Amniotic stem cell (primary cell): ENCODE data around the gene TTC13.
A peak's percentile ranks its signal among the peaks of the same experiment; 100 is the strongest.

Source experiments
- DNase-seq: peaks from one replicate; lab custom pipeline; 2025; lab: John Stamatoyannopoulos, UW

Gene TTC13

GRCh38 chr1:230907472-230908205, 71.0 kb downstream of the TTC13 start:
- no peak for DNase-seq

DNA sequence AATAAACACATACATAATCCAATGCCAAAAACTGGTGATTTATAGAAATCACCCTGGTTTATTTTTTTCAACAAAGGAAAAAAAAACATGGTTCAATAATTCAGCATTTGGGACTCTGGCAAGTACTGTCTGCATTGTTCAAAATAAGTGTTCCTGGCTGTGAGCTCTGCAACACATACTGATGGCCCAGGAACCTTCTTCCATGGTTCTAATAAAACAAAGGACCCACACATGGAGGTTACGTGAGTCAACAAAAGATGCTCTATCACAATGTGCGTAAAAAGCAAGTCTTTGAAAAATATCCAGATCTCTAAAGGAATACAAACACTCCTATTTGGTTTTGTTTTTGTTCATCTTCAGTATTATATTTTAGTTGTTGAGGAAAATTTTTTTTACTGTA, 72.4 kb downstream of the TTC13 start:
- DNase-seq, result no peak

DNA sequence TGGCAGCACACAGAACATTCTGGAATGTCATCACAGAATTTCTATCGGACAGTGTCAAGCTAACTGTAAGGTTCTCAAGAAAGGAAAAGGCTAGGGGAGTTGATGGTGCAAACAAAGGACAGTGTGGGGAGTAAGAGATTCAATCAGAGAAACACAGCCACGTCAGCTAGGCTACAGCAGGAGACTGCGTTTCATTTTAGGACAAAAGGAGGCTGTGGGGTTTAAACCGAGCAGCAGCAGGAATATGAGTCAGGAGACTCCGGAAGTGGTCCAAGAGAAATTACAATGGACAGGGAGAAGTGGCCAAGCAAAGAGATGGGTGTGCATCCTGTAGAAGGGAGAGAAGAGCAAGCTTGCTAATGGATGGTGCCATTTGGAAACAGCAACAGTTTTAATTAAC, 72.9 kb downstream of the TTC13 start:
- no peak for DNase-seq

GRCh38 chr1:230902349-230902923, 76.2 kb downstream of the TTC13 start:
- DNase-seq, result no peak

- DNase-seq, result no peak
These were observed 77.0 kb downstream of the TTC13 start for GRCh38 chr1:230901671-230902070.

- no peak for DNase-seq
These were observed 77.7 kb downstream of the TTC13 start for GRCh38 chr1:230900984-230901383.

- DNase-seq, result peak; percentile 66
These were observed 78.8 kb downstream of the TTC13 start for GRCh38 chr1:230899841-230900251.

GRCh38 chr1:230898748-230899147, 79.9 kb downstream of the TTC13 start:
- DNase-seq, result no peak

- no peak for DNase-seq
These were observed 80.5 kb downstream of the TTC13 start for GRCh38 chr1:230898144-230898543.

DNA sequence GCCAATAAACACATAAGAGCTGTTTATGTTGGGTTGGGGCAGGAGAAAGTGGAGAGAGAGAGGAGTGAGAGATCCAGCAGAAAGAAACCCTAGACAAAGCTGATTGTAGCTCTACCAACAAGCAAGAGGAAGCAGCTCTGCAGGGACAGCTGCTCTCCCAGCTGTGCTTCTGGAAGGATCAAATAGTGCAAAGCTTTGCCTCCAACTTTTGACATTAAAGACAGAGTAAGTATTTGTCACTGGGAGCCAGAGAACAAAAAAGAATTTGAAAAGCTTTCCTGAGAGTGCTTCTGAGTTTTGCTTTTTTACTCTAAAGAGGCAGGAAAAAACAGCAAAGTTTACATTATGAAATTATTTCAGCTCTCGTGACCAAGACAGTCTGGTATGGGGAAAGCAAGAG, 81.9 kb downstream of the TTC13 start:
- no peak for DNase-seq

DNA sequence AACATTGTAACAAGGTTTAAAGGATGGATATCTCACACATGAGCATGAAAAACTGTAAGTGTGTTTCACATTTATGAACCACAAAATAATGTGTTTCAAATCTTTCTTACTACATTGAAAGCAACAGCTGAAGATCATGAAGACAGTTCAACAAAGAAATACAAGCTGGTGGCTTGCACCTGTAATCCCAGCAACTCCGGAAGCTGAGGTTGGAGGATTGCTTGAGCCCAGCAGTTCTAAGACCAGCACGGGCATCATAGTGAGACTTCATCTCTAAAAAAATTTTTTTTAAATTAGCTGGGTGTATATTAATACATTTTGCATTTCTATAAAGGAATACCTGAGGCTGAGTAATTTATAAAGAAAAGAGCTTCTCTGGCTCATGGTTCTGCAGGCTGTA, 83.2 kb downstream of the TTC13 start:
- no peak for DNase-seq

DNA sequence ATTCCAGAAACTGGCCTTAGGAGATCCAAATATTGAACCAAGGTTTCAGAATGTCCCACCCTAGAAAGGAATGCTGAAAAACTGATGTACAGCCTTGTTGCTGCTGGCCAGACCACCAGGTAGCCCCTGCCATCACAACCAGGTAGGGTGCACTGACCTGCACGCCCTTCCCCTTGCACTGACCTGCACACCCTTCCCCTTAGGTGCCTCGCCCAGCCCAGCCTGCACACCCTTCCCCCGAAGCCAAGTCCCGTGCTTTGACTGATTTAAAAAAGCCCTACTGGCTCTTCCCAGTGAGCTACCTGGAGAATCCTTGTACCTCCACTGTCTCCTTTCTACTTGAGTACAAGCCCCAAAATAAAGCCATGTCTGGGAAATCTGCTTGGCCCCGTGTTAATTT, 84.0 kb downstream of the TTC13 start:
- DNase-seq, result no peak

- no peak for DNase-seq
These were observed 84.6 kb downstream of the TTC13 start for GRCh38 chr1:230894032-230894431.

- no peak for DNase-seq
These were observed 86.6 kb downstream of the TTC13 start for GRCh38 chr1:230892018-230892491.

DNA sequence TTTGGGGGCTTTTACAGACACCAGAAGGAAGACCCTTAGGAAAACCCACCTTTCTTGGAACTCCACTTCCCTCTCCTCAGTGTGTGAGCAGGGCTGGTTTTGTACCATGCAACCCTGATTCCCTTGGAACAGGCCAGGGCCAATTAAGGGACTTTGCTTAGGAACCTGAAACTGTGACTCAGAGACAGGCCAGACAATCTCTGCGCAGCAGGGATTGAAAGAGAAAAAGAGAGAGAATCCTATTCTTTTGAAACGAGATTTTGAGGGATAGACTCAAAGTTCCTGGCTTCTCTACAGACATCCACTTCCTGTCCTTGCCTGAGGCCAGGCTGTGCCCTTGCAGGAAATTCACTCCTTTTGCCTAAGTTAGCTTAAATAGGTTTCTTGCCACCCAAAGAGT, 87.2 kb downstream of the TTC13 start:
- no peak for DNase-seq

DNA sequence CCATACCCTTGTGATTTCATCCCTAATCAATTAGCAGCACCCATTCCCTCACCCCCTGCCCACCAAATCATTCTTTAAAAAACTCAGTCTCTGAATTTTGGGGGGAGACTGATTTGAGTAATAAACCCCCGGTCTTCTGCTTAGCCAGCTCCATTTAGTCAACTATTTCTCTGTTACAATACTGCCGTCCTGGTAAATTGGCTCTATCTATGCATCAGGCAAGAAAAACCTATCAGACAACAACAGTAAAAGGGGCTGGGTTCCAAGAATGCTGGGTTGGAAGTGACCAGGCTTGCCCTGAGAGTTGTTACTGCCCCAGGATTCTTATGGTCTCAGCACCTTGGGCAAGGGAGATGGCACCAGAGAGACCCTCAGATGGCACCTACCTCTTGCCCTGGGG, 94.0 kb downstream of the TTC13 start:
- no peak for DNase-seq

GRCh38 chr1:230883967-230884366, 94.7 kb downstream of the TTC13 start:
- DNase-seq, result no peak

GRCh38 chr1:230879778-230880177, 98.9 kb downstream of the TTC13 start:
- DNase-seq, result no peak

DNA sequence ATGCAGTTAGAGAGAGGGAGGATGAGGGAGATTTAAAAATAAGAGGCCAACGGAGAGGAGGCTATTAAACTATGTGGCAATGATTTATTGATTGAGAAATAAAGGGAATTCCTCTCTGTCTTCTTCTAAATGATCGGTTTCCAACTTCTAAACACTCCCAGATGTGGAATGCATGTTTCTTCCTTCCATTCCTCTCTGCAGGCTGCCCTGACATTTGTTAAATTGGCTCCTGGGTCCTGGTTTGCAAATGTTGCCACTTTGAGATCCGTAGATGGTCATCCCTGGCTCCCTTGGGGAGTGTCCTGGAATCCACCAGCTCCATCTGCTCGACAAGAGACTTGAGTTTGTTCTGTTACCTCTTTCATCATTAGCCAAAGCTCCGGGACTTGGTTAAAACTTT, 100.1 kb downstream of the TTC13 start:
- DNase-seq, result peak; percentile 36

DNA sequence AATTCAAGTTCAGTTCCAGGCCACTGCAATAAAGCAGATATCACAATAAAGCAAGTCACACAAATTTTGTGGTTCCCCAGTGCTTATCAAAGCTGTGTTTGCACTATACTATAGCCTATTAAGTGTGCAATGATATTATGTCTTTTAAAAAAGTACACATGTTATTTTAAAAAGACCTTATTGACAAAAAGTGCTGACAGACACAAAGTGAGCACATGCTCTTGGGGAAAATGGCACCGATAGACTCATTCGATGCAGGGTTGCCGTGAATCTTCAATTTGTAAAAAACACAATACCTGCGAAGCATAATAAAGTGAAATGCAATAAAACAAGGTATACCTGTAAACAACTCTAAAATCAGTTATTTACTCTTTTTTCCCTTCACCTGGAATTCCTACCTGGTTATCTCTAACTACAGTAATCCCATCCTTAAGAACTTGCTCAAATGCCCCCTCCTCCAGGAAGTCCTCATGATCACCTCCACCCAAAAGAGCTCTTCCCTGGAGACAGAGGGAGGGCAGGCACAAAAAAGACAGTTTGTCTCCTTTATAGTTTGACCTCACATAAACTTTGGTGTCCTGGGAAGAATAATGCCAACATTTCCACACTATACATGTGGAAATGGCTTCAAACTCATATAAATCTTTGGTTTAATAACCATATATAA, 100.6 kb downstream of the TTC13 start:
- DNase-seq, result no peak

DNA sequence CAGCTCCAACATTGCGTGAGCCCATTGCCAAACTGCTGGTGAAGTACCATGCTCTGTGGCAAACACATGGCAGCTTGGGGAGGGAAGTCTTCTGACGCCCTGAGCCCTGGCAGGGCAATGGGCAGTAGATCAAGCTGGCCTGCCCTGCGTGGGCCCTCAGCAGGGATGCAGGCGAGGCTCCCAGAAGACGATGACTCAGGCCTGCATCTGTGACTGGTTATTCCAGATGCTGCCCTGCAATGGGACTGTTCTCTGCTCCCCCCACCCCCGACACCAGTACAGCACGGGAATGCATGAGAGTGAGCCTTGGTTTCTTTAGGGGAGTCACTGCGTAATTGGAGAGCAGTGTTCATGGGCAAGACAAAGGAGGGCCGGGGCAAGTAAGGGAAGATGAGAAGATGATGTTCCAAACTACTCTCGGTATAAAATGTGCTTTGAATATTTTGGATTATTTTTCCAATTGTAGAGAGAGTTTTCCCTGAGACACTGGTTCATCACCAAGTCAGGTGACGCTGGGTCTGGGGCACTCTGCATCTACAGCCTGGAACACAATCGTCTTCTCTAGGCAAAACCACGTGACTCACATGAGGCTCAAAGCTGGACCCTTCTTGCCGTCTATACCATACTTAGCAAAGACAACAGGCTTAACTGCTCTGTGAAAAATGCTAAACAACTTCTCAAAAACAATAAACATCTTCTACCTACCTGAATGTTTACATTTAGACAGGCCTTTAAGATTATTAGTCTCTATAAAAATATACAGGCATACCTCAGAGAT, 101.3 kb downstream of the TTC13 start:
- DNase-seq, result no peak

- no peak for DNase-seq
These were observed 102.0 kb downstream of the TTC13 start for GRCh38 chr1:230876660-230877059.

DNA sequence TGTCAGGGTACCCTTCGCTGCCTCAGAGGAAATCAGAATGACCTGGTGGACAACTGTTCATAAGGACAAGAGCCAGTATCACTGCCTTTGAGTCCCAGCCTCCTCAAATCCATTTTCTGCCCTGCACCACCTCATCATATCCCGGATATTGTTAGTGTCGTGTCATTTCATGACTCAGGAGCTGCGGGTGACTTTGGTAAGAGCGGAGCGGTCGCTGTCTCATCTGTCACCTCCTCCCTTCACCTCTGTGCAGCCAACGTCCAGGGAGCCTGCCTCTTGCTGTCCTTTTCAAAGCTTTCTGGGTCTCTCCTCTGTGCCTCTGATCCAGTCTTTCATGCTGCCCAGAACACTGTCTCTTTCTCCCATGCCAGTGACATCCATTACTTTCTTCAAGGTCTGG, 103.3 kb downstream of the TTC13 start:
- DNase-seq, result no peak
